DOHH2 (cell line): ENCODE measurements around the gene CSMD2.

ENCODE experiments used
- EZH2phosphoT487 ChIP-seq: fragments of 200-600 bp; sonication (generic); IDR thresholded peaks from 2 replicates; pipeline ENCODE4 v1.6.1; 2017; ENCODE audit warnings: borderline replicate concordance, mild to moderate bottlenecking, antibody characterized with exemption, low read length, moderate library complexity, mixed read lengths
- TF ChIP-seq, protein P1 (sequence below): fragments of 200-600 bp; sonication (generic); IDR thresholded peaks from one replicate; pipeline ENCODE4 v1.5.1; 2014; ENCODE audit warnings: antibody characterized with exemption, mild to moderate bottlenecking, low read depth, low read length; ENCODE audit not compliant: poor library complexity, severe bottlenecking

DNA sequence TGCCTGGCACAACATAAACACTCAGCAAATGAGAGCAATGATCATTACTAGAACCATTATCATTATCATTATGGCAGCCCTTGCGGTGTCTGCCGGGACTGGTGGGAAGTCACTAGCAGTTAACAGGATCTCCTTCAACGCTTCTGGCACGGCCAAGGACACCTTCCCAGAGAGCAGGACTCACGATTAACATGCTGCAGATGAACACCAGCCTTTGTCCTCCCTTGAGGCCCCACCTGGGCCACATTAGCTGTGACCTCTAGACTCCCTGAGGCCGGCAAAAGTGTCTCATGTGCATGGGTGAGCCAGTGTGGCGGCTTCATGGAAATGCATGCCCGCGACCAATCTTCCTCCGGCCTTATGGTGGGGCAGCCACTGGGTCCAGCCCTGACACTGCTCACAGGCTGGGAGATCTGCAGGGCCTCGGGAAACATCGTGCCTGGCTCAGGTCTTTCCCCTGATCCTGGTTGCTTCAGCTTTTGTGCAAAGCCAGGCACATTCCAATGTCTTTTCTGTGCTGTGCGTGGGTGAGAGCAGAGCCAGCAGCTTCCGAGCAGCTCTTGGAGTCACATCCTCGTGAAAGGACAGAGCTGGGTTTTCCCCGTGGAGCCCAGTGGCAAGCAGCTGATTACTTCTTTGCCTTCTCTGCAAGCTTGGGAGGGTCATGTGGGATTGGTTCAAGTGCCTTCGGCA is 193.9 kb downstream of the CSMD2 start:
- TF ChIP-seq, protein P1, sequence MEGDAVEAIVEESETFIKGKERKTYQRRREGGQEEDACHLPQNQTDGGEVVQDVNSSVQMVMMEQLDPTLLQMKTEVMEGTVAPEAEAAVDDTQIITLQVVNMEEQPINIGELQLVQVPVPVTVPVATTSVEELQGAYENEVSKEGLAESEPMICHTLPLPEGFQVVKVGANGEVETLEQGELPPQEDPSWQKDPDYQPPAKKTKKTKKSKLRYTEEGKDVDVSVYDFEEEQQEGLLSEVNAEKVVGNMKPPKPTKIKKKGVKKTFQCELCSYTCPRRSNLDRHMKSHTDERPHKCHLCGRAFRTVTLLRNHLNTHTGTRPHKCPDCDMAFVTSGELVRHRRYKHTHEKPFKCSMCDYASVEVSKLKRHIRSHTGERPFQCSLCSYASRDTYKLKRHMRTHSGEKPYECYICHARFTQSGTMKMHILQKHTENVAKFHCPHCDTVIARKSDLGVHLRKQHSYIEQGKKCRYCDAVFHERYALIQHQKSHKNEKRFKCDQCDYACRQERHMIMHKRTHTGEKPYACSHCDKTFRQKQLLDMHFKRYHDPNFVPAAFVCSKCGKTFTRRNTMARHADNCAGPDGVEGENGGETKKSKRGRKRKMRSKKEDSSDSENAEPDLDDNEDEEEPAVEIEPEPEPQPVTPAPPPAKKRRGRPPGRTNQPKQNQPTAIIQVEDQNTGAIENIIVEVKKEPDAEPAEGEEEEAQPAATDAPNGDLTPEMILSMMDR = no peak
- no peak for TF ChIP-seq EZH2phosphoT487
